ENCODE measurements around the gene FLII. TPM values are rescaled to one million over a fixed set of nuclear protein-coding genes. Genes with fewer than 3 reads are reported as not detected.

FLII gene
- total RNA-seq, 6 experiments from 2014 or later, result 347 to 472 (median 438) TPM

GRCh38 chr17:18246109-18246725, 12.3 kb downstream of the FLII start:
- H3K27me3 Mint-ChIP-seq (ENCODE audit: insufficient read depth), result peaks cover 10% of the 10 kb centered on the region
- no peaks in the 10 kb centered on the region for H3K9me3 Mint-ChIP-seq
- no peak overlapping the region; the same call in 1 of the 2 replicates for H3K4me3 Mint-ChIP-seq
- peaks cover 15% of the 10 kb centered on the region for H3K4me1 Mint-ChIP-seq (ENCODE audit: low read depth)
- no peak for TF ChIP-seq CTCF (IDR thresholded peaks at IDR 0.05)
- no peak overlapping the region for H3K27ac Mint-ChIP-seq
- H3K36me3 Mint-ChIP-seq (ENCODE audit: low read depth), result peaks cover 30% of the 10 kb centered on the region
- no peak for DNase-seq

GRCh38 chr17:18245038-18245776, 13.3 kb downstream of the FLII start:
- Mint-ChIP-seq H3K27me3 (ENCODE audit: insufficient read depth) (peaks cover 10% of the 10 kb centered on the region), H3K4me3 (no peak overlapping the region), H3K36me3 (ENCODE audit: low read depth) (peaks cover 22% of the 10 kb centered on the region), H3K4me1 (ENCODE audit: low read depth) (peaks cover 15% of the 10 kb centered on the region), H3K9me3 (no peaks in the 10 kb centered on the region), H3K27ac (peak overlapping the region; percentile 69)
- TF ChIP-seq CTCF (IDR thresholded peaks at IDR 0.05), result no peak
- no peak for DNase-seq

GRCh38 chr17:18241229-18241871, 17.2 kb downstream of the FLII start:
- DNase-seq, result no peak
- Mint-ChIP-seq H3K4me1 (ENCODE audit: low read depth) (peaks cover 8% of the 10 kb centered on the region), H3K27ac (no peak overlapping the region), H3K36me3 (ENCODE audit: low read depth) (peaks cover 25% of the 10 kb centered on the region), H3K9me3 (no peaks in the 10 kb centered on the region), H3K4me3 (no peak overlapping the region), H3K27me3 (ENCODE audit: insufficient read depth) (peaks cover 3% of the 10 kb centered on the region; the same call in 1 of the 2 replicates)
- no peak for TF ChIP-seq CTCF (IDR thresholded peaks at IDR 0.05)

- Mint-ChIP-seq H3K27me3 (ENCODE audit: insufficient read depth) (peaks cover 2% of the 10 kb centered on the region), H3K36me3 (ENCODE audit: low read depth) (peaks cover 18% of the 10 kb centered on the region), H3K4me1 (ENCODE audit: low read depth) (peaks cover 17% of the 10 kb centered on the region), H3K9me3 (no peaks in the 10 kb centered on the region), H3K4me3 (no peak overlapping the region), H3K27ac (no peak overlapping the region)
- no peak for DNase-seq
- no peak for TF ChIP-seq CTCF (IDR thresholded peaks at IDR 0.05)
Measured at GRCh38 chr17:18240449-18240848, 18.1 kb downstream of the FLII start.

GRCh38 chr17:18238299-18238698, 20.2 kb downstream of the FLII start:
- Mint-ChIP-seq H3K9me3 (no peaks in the 10 kb centered on the region), H3K27ac (no peak overlapping the region), H3K4me1 (ENCODE audit: low read depth) (peaks cover 23% of the 10 kb centered on the region), H3K36me3 (ENCODE audit: low read depth) (peaks cover 11% of the 10 kb centered on the region), H3K27me3 (ENCODE audit: insufficient read depth) (peaks cover 1% of the 10 kb centered on the region), H3K4me3 (no peak overlapping the region)
- no peak for DNase-seq
- no peak for TF ChIP-seq CTCF (IDR thresholded peaks at IDR 0.05)
